GM19372 (cell line): ENCODE results near the gene ARPC4.

Source experiments
- ATAC-seq: cut with Tn5 transposase; IDR thresholded peaks from one replicate; pipeline ENCODE4 v1.9.1; 2021; ENCODE audit warnings: mild to moderate bottlenecking, low read depth, moderate library complexity; ENCODE audit not compliant: unreplicated experiment

The ARPC4 gene

GRCh38 chr3:9787714-9788113 is 5.2 kb upstream of the ARPC4 start:
- no peak for ATAC-seq

GRCh38 chr3:9791127-9791526 is 1.8 kb upstream of the ARPC4 start:
- no peak for ATAC-seq

- no peak for ATAC-seq
Measured at GRCh38 chr3:9791790-9792404, 985 bp upstream of the ARPC4 start.

- ATAC-seq: no peak
Measured at GRCh38 chr3:9793161-9793781, 389 bp downstream of the ARPC4 start.

GRCh38 chr3:9794400-9794799 is 1.5 kb downstream of the ARPC4 start:
- ATAC-seq: no peak

GRCh38 chr3:9795207-9795606 is 2.3 kb downstream of the ARPC4 start:
- no peak for ATAC-seq

- no peak for ATAC-seq
Measured at GRCh38 chr3:9797196-9797945, 4.5 kb downstream of the ARPC4 start.

- no peak for ATAC-seq
Measured at GRCh38 chr3:9800529-9800928, 7.6 kb downstream of the ARPC4 start.

- no peak for ATAC-seq
Measured at GRCh38 chr3:9803494-9803893, 10.6 kb downstream of the ARPC4 start.

GRCh38 chr3:9804996-9805395 is 12.1 kb downstream of the ARPC4 start:
- ATAC-seq: no peak

GRCh38 chr3:9806137-9806536 is 13.3 kb downstream of the ARPC4 start:
- no peak for ATAC-seq

- ATAC-seq: no peak
Measured at GRCh38 chr3:9806688-9807589, 14.1 kb downstream of the ARPC4 start.

- ATAC-seq: no peak
Measured at GRCh38 chr3:9807981-9808344, 15.1 kb downstream of the ARPC4 start.

- no peak for ATAC-seq
Measured at GRCh38 chr3:9808345-9809037, 15.6 kb downstream of the ARPC4 start.

GRCh38 chr3:9809239-9809614 is 16.3 kb downstream of the ARPC4 start:
- no peak for ATAC-seq

GRCh38 chr3:9809615-9810432 is 16.9 kb downstream of the ARPC4 start, which contains the start of gene TTLL3:
TTLL3 (plus strand) TSS chr3:9810262; CDS start chr3:9810662, 400 bp downstream.
- ATAC-seq: peak; percentile 47

- no peak for ATAC-seq
Measured at GRCh38 chr3:9810433-9810770, 17.5 kb downstream of the ARPC4 start.

- ATAC-seq: no peak
Measured at GRCh38 chr3:9810846-9811245, 18.0 kb downstream of the ARPC4 start.

- no peak for ATAC-seq
Measured at GRCh38 chr3:9812870-9813483, 20.1 kb downstream of the ARPC4 start.
